ENCODE results near the gene HCRTR1. TPM values are rescaled to one million over a fixed set of nuclear protein-coding genes. Genes with fewer than 3 reads are reported as not detected.

The HCRTR1 gene
- total RNA-seq, 1 experiment from 2014 or later = not detected

DNA sequence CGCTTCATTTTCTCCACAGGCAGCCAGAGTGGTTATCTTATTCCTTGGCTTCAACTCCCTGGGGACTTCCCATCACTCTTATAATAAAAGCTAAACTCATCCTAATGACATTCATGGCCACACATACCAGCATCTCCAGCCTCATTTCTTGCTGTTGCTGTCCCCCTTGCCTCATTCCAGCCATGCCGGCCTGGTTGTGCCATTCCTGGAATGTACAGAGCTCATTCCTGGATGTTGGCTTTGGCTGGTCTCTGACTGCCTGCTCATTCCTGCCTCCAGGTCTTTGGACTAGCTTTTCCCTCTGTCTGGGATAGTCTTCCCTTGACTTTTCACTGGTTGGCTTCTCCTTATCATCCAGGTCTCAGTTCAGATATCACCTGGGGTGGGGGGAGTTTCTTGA is 29.6 kb downstream of the HCRTR1 start:
- no TSS peak for BruUV-seq (replicated peaks)
- Histone ChIP-seq H3K27me3 (ENCODE audit: insufficient read depth, low read depth) (no peaks in the 10 kb centered on the region), H3K4me2 (no peak overlapping the region), H3K4me3 (no peak overlapping the region), H3K4me1 (replicated peaks; ENCODE audit: insufficient read depth) (peaks cover 28% of the 10 kb centered on the region), H3K9me2 (ENCODE audit: insufficient read depth) (no peaks in the 10 kb centered on the region), H3F3A (ENCODE audit: insufficient read depth, low read depth) (peaks cover 39% of the 10 kb centered on the region), H3K27ac (no peak overlapping the region), H3K9me3 (ENCODE audit: insufficient read depth, low read depth) (no peaks in the 10 kb centered on the region), H3K36me3 (ENCODE audit: low read depth) (no peaks in the 10 kb centered on the region), H3K79me2 (ENCODE audit: low read depth) (peaks cover 35% of the 10 kb centered on the region), H4K20me1 (ENCODE audit: insufficient read depth) (no peaks in the 10 kb centered on the region), H2AFZ (no peak overlapping the region)
- POLR2A ChIA-PET (ENCODE audit: unreplicated experiment) = interaction anchor here (0.5 kb wide), 1 partner anchor 383 kb away, joined by 3 read pairs; no protein-coding TSS in a partner anchor
- intact Hi-C loops (cut with micrococcal nuclease; ENCODE audit: unreplicated experiment) = loop anchor here (5.0 kb wide), 1 partner anchor 70 kb away; the partner anchor contains the start of gene TINAGL1
- TF ChIP-seq, protein P1, sequence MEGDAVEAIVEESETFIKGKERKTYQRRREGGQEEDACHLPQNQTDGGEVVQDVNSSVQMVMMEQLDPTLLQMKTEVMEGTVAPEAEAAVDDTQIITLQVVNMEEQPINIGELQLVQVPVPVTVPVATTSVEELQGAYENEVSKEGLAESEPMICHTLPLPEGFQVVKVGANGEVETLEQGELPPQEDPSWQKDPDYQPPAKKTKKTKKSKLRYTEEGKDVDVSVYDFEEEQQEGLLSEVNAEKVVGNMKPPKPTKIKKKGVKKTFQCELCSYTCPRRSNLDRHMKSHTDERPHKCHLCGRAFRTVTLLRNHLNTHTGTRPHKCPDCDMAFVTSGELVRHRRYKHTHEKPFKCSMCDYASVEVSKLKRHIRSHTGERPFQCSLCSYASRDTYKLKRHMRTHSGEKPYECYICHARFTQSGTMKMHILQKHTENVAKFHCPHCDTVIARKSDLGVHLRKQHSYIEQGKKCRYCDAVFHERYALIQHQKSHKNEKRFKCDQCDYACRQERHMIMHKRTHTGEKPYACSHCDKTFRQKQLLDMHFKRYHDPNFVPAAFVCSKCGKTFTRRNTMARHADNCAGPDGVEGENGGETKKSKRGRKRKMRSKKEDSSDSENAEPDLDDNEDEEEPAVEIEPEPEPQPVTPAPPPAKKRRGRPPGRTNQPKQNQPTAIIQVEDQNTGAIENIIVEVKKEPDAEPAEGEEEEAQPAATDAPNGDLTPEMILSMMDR (conservative IDR thresholded peaks at IDR 0.05) = no peak
- TF ChIP-seq EZH2 (IDR thresholded peaks at IDR 0.05; ENCODE audit: low read depth) = no peak
- DNase-seq = no peak
- CTCF ChIA-PET = no interaction called here

DNA sequence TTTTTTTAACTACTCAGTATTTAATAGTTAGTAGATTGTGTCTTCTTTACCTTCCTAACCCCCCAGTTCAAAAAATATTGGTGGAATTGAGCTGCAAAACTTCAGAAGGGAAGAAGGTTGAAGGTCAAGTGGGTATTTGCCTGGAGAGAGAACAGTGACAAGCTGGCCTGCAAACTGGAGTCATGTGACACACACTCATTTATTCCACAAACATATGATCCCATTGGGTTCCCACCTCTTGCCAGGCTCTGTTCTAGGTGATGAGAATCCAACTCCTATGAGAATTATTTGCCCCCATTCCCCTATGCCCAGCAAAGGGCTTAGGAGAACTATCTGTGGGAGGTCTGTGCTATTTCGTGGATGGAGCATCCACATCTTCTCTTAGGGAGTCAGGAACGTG is 30.7 kb downstream of the HCRTR1 start:
- no peak for DNase-seq
- Histone ChIP-seq H2AFZ (no peak overlapping the region), H3F3A (ENCODE audit: insufficient read depth, low read depth) (peaks cover 39% of the 10 kb centered on the region), H3K4me1 (replicated peaks; ENCODE audit: insufficient read depth) (peaks cover 24% of the 10 kb centered on the region), H3K4me2 (no peak overlapping the region), H4K20me1 (ENCODE audit: insufficient read depth) (no peaks in the 10 kb centered on the region), H3K27me3 (ENCODE audit: insufficient read depth, low read depth) (no peaks in the 10 kb centered on the region), H3K9me3 (ENCODE audit: insufficient read depth, low read depth) (no peaks in the 10 kb centered on the region), H3K27ac (no peak overlapping the region), H3K9me2 (ENCODE audit: insufficient read depth) (no peaks in the 10 kb centered on the region), H3K79me2 (ENCODE audit: low read depth) (peaks cover 24% of the 10 kb centered on the region), H3K4me3 (no peak overlapping the region), H3K36me3 (ENCODE audit: low read depth) (no peaks in the 10 kb centered on the region)
- intact Hi-C loops (cut with micrococcal nuclease; ENCODE audit: unreplicated experiment) = loop anchor here (5.0 kb wide), 1 partner anchor 71 kb away; the partner anchor contains the start of gene TINAGL1
- ChIA-PET POLR2A (ENCODE audit: unreplicated experiment) (no interaction called here), CTCF (no interaction called here)
- no peak for TF ChIP-seq EZH2 (IDR thresholded peaks at IDR 0.05; ENCODE audit: low read depth)
- TF ChIP-seq, protein P1 (conservative IDR thresholded peaks at IDR 0.05) = no peak
- no TSS peak for BruUV-seq (replicated peaks)

DNA sequence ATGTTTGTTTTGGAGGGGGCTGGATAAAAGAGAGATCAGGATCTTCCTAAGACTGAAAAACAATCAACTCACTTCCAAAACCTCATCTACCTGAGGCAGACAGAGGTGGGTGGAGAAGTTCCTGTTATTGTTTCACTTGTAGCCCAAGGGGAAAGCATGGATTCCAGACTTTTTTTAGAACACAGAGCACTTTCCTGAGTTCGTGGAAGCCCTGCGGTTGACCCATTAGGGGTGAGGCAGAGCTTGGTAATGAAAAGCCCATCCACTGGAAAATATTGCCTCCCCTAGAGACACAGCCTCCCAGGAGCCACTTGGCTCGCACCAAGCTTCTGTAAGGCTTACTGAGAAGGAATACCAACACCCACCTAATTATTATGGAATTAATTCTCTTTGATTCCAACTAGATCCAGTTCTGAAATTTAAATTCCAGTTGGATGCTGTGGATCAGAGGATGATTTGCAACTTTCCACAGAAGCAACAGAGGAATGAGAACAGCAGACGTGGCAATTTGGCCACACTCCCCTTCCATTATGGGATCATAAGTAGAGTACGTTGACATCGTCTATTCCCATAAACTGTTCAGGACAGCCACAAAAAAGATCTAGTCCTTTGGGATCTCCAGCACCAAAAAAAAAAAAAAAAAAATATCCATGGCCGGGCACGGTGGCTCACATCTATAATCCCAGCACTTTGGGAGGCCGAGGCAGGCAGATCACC is 31.3 kb downstream of the HCRTR1 start:
- peaks cover 39% of the 10 kb centered on the region for H3F3A ChIP-seq (ENCODE audit: insufficient read depth, low read depth)
- H3K27me3 ChIP-seq (ENCODE audit: insufficient read depth, low read depth) = no peaks in the 10 kb centered on the region
- no peak overlapping the region for H3K27ac ChIP-seq
- no peaks in the 10 kb centered on the region for H3K9me3 ChIP-seq (ENCODE audit: insufficient read depth, low read depth)
- intact Hi-C loops (cut with micrococcal nuclease; ENCODE audit: unreplicated experiment) = loop anchor here (5.0 kb wide), 1 partner anchor 71 kb away; the partner anchor contains the start of gene TINAGL1
- no peaks in the 10 kb centered on the region for H3K9me2 ChIP-seq (ENCODE audit: insufficient read depth)
- POLR2A ChIA-PET (ENCODE audit: unreplicated experiment) = no interaction called here
- H3K4me3 ChIP-seq = no peak overlapping the region
- TF ChIP-seq EZH2 (IDR thresholded peaks at IDR 0.05; ENCODE audit: low read depth) = no peak
- TF ChIP-seq, protein P1 (conservative IDR thresholded peaks at IDR 0.05) = no peak
- CTCF ChIA-PET = no interaction called here
- no peak for DNase-seq
- peaks cover 18% of the 10 kb centered on the region for H3K79me2 ChIP-seq (ENCODE audit: low read depth)
- no peaks in the 10 kb centered on the region for H3K36me3 ChIP-seq (ENCODE audit: low read depth)
- H3K4me1 ChIP-seq (replicated peaks; ENCODE audit: insufficient read depth) = peaks cover 18% of the 10 kb centered on the region
- H3K4me2 ChIP-seq = no peak overlapping the region
- BruUV-seq (replicated peaks) = no TSS peak
- no peak overlapping the region for H2AFZ ChIP-seq
- H4K20me1 ChIP-seq (ENCODE audit: insufficient read depth) = no peaks in the 10 kb centered on the region
